ENCODE results near the gene TAAR8. TPM values are rescaled to one million over a fixed set of nuclear protein-coding genes. Genes with fewer than 3 reads are reported as not detected.

The TAAR8 gene
- polyA plus RNA-seq, 1 donor (not counting 4 experiments of a cell fraction or from before 2014, with no cell fraction given), result not detected

DNA sequence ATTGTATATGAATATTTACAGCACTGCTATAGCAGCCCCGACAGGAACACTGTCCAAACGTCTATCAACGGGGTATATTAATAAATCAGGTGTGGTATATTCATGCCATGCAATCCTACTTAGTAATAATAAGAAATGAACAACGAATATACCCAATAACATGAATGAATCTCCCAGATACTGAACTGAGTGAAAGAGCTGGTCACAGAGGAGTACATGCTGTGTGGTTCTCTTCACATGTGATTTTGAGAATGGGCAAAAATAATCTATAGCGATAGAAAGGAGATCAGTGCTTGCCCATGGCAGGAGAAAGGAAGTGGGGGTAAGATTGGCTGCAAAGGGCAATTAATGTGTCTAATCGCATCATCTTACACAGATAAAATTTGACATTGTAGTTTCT is 13.9 kb downstream of the TAAR8 start:
- no peak for TF ChIP-seq EZH2 (IDR thresholded peaks at IDR 0.05; ENCODE audit: low read length)
- TF ChIP-seq, protein P1, sequence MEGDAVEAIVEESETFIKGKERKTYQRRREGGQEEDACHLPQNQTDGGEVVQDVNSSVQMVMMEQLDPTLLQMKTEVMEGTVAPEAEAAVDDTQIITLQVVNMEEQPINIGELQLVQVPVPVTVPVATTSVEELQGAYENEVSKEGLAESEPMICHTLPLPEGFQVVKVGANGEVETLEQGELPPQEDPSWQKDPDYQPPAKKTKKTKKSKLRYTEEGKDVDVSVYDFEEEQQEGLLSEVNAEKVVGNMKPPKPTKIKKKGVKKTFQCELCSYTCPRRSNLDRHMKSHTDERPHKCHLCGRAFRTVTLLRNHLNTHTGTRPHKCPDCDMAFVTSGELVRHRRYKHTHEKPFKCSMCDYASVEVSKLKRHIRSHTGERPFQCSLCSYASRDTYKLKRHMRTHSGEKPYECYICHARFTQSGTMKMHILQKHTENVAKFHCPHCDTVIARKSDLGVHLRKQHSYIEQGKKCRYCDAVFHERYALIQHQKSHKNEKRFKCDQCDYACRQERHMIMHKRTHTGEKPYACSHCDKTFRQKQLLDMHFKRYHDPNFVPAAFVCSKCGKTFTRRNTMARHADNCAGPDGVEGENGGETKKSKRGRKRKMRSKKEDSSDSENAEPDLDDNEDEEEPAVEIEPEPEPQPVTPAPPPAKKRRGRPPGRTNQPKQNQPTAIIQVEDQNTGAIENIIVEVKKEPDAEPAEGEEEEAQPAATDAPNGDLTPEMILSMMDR (optimal IDR thresholded peaks at IDR 0.05 in 1 of 3, IDR thresholded peaks at IDR 0.05 in 1 of 3, conservative IDR thresholded peaks at IDR 0.05 in 1 of 3; ENCODE audit: extremely low read depth in 1 of 3, insufficient read depth in 2 of 3, low read length in 3 of 3), result no peak
- no peaks in the 10 kb centered on the region for H3K9me1 ChIP-seq (ENCODE audit: control insufficient read depth, extremely low read depth, insufficient read depth, low read length)
- H3K4me2 ChIP-seq (ENCODE audit: control insufficient read depth, extremely low read depth, insufficient read depth, low read depth, low read length), result no peak overlapping the region
- no peaks in the 10 kb centered on the region for H3K9me3 ChIP-seq (ENCODE audit: control insufficient read depth, low read depth, low read length)
- no peak overlapping the region for H3K4me3 ChIP-seq (ENCODE audit: control insufficient read depth in 2 of 3, extremely low read depth in 1 of 3, insufficient read depth in 2 of 3, low read depth in 1 of 3, low read length in 3 of 3)
- FAIRE-seq (no peak), DNase-seq (ENCODE audit: low read depth, low spot score) (no peak)
- dilution Hi-C loops (cut with MboI; ENCODE audit: extremely low pct_ligation_motif_present, low sequenced_read_pairs), result no loop called here
- no peaks in the 10 kb centered on the region for H4K20me1 ChIP-seq (ENCODE audit: control insufficient read depth, extremely low read depth, insufficient read depth, low read length)
- no peaks in the 10 kb centered on the region for H3K79me2 ChIP-seq (ENCODE audit: control insufficient read depth, insufficient read depth, low read length)
- no peaks in the 10 kb centered on the region for H3K36me3 ChIP-seq (ENCODE audit: control insufficient read depth in 2 of 2, extremely low read depth in 1 of 2, insufficient read depth in 2 of 2, low read length in 2 of 2)
- H2AFZ ChIP-seq (ENCODE audit: control insufficient read depth, low read length), result no peak overlapping the region
- H3K9ac ChIP-seq (ENCODE audit: control insufficient read depth, extremely low read depth, insufficient read depth, low read length), result no peak overlapping the region
- no peaks in the 10 kb centered on the region for H3K4me1 ChIP-seq (ENCODE audit: control insufficient read depth, extremely low read depth, insufficient read depth, low read length)
- H3K27me3 ChIP-seq (ENCODE audit: control insufficient read depth, extremely low read depth, insufficient read depth, low read length), result peaks cover 6% of the 10 kb centered on the region
- H3K27ac ChIP-seq (ENCODE audit: control insufficient read depth, insufficient read depth, low read length), result no peak overlapping the region

DNA sequence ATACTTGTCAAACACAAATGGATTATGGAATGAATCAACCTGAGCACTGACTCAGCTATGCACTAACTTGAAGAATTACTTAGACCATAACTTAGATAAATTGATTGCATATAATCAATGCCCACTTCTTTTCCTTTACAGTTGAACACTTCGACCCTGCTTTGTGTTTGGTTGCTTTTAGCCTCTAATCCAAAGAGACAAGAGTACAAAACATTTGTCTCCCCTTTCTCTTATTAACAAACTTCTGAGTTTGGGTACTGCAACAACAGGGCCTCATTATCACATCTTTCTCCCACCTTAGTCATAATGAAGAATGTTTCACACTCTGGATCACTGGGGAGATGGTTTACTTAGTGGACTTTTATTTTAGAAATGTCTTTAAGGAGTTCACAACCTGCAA is 15.1 kb downstream of the TAAR8 start:
- dilution Hi-C loops (cut with MboI; ENCODE audit: extremely low pct_ligation_motif_present, low sequenced_read_pairs), result no loop called here
- Histone ChIP-seq H3K4me2 (ENCODE audit: control insufficient read depth, extremely low read depth, insufficient read depth, low read depth, low read length) (no peak overlapping the region), H2AFZ (ENCODE audit: control insufficient read depth, low read length) (no peak overlapping the region), H3K9me1 (ENCODE audit: control insufficient read depth, extremely low read depth, insufficient read depth, low read length) (no peaks in the 10 kb centered on the region), H3K79me2 (ENCODE audit: control insufficient read depth, insufficient read depth, low read length) (no peaks in the 10 kb centered on the region), H3K4me3 (ENCODE audit: control insufficient read depth in 2 of 3, extremely low read depth in 1 of 3, insufficient read depth in 2 of 3, low read depth in 1 of 3, low read length in 3 of 3) (no peak overlapping the region), H3K27ac (ENCODE audit: control insufficient read depth, insufficient read depth, low read length) (no peak overlapping the region), H4K20me1 (ENCODE audit: control insufficient read depth, extremely low read depth, insufficient read depth, low read length) (no peaks in the 10 kb centered on the region), H3K27me3 (ENCODE audit: control insufficient read depth, extremely low read depth, insufficient read depth, low read length) (peaks cover 6% of the 10 kb centered on the region), H3K9me3 (ENCODE audit: control insufficient read depth, low read depth, low read length) (no peaks in the 10 kb centered on the region), H3K36me3 (ENCODE audit: control insufficient read depth in 2 of 2, extremely low read depth in 1 of 2, insufficient read depth in 2 of 2, low read length in 2 of 2) (no peaks in the 10 kb centered on the region), H3K4me1 (ENCODE audit: control insufficient read depth, extremely low read depth, insufficient read depth, low read length) (no peaks in the 10 kb centered on the region), H3K9ac (ENCODE audit: control insufficient read depth, extremely low read depth, insufficient read depth, low read length) (no peak overlapping the region)
- TF ChIP-seq, protein P1 (optimal IDR thresholded peaks at IDR 0.05 in 1 of 3, IDR thresholded peaks at IDR 0.05 in 1 of 3, conservative IDR thresholded peaks at IDR 0.05 in 1 of 3; ENCODE audit: extremely low read depth in 1 of 3, insufficient read depth in 2 of 3, low read length in 3 of 3), result no peak
- no peak for TF ChIP-seq EZH2 (IDR thresholded peaks at IDR 0.05; ENCODE audit: low read length)
- FAIRE-seq (no peak), DNase-seq (ENCODE audit: low read depth, low spot score) (no peak)

Data from keratinocyte (primary cell).